ENCODE results near the gene PGAM1.

DNA sequence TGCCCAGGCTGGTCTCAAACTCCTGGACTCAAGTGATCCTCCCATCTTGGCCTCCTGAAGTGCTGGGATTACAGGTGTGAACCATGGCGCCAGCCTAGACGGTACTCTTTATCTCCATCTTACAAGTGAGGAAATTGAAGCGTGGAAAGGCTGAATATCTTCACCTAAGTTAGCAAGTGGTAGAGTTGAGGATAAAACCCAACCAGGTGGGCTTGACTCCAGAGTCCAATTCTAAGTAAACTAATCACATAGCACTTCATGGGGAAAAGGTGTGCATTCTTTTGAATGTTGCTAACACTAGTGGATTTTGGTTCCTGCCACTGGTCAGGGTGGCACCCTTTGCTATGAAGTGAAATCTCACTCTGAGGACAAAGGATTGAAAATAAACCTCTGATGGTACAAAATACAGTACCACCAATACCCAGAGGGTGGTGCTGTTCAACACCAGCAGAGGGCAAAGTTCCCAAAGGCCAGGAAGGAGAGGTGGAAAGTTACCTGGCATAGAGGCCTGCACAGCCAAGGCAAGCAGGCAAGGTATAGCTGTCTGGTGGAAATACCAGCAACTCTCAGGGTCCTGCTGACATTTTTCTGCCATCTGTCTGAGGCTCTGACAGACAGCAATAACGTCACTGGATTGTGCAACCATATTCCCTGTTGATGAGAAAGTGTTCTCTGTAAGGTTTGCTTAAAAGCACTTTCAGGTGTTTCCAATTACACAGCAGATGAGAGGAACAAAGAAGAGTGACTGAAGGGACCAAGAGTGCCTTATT lies 37.6 kb downstream of the PGAM1 start:
- TF ChIP-seq POLR2A (IDR thresholded peaks at IDR 0.05; ENCODE audit: low read length): no peak
- no peak for TF ChIP-seq GATA1 (IDR thresholded peaks at IDR 0.05; ENCODE audit: low read depth, low read length)
